ENCODE data around the gene PVALEF.

The PVALEF gene

DNA sequence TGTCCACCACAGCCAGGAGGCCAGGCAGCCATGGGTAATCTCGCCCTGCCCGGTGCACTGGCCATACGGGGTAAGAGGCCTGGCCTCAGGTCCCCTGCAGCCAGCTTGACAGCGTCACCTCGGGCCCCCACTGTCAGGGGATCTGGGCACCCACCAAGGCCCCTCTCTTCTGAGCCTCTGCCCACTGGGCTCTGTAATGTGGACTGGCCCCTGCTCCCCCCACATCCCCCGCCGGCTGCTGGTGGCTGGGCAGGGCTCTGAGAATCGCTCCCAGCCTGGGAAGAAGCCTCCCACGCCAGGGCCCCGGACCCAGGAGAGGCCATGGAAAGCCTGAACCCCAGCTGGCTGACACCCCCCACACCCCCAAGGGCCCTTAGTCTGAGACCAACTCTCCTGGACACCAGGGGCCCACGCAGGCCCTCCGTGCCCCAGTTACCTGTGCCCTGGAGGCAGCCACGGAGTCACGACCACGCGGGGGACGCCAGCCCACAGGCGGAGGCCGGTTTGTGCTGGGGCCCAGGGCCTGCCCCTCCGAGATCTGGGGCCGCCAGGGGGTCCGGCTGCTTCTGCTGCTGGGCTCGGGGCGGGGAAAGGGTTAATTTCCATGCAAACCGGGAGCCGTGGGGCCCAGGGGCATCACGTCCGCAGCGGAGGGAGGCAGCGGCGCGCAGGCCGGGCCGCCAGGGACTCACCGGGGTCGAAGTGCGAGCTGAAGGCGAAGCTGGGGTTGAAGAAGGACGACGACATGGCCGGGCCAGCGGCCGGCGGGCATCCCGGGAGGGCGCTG is at the start of gene PVALEF:
PVALEF (plus strand) TSS at position 262 of the 787 bp plus-strand sequence. CDS start 15,720 bp downstream, outside the sequence.
- DNase-seq: no peak

DNA sequence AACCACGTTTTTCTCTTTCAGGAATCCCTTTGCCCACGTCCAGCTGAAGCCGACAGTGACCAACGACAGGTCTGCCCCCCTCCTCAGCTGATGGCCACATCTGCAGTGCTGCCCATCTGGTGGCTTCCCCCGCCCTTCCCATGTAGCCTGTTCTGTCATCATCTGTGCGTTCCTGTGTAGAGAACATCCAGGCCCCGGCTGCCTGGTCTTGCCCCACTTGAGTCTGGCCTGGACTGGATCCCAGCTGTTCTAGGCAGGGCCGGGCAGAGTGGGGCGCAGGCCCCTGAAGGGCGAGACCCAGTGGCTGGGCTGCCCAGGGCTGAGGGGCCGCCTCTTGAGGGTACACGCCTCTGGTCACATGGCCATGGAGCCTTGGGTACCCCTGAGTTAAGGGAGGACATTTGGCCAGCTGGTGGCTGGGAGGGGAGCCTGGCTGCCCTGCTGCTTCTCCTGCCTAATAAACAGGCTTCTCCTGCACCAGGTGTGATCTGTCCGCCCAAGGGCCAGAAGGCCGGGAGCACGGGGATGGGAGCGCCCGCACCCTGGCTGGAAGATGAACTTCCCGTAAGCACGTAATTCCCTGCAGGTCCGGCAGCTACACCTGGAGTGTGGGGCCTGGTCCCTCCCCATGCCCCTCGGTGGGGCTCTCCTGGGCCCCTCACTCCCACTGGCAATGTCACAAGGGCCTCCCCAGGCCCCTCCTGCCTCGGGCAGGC is 49.4 kb upstream of the PVALEF start:
- no peak for DNase-seq

DNA sequence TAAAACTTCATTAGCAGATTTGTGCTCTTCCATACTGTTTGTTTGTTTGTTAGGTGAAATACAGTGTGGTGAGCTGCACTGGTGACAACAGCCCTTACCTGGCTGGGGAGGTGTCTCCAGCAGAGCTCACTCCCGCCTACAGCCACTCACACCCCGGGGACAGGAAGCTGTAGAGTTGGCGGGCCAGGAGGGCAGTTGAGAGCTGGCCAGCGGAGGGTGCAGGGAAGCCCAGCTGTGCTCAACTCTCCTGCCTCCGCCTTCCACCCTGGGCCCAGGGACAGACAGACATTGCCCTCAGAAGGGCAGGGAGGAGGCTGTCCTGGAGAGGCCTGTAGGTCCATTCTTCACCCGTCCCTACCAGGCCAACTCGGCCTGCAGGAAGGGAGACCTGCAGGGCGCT is 48.6 kb upstream of the PVALEF start:
- no peak for DNase-seq

DNA sequence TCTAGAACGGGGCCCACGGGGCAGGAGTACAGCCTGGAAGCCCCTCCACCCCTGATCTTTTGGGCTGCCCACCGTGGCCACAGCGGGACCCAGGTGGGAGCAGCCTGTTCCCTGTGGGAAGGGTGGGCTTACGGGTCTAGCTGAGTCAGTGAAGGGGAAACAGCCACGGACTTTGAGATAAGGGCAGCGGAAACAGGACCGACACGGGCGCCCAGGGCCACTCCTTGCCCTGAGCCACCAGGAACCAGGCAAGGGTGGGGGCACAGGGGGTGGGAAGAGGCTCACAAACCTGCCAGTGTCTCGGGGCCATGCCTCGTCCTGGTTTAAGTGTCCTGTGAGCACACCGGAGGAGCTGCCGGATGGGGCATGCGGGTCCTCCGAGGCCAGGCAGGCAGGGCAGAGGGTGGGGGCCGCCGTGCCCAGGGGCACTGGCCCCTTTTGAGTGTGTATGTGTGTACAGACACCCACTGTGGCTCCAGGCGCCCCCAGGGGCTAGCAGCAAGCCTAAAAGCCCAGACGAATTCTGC is 47.6 kb upstream of the PVALEF start:
- DNase-seq: no peak

DNA sequence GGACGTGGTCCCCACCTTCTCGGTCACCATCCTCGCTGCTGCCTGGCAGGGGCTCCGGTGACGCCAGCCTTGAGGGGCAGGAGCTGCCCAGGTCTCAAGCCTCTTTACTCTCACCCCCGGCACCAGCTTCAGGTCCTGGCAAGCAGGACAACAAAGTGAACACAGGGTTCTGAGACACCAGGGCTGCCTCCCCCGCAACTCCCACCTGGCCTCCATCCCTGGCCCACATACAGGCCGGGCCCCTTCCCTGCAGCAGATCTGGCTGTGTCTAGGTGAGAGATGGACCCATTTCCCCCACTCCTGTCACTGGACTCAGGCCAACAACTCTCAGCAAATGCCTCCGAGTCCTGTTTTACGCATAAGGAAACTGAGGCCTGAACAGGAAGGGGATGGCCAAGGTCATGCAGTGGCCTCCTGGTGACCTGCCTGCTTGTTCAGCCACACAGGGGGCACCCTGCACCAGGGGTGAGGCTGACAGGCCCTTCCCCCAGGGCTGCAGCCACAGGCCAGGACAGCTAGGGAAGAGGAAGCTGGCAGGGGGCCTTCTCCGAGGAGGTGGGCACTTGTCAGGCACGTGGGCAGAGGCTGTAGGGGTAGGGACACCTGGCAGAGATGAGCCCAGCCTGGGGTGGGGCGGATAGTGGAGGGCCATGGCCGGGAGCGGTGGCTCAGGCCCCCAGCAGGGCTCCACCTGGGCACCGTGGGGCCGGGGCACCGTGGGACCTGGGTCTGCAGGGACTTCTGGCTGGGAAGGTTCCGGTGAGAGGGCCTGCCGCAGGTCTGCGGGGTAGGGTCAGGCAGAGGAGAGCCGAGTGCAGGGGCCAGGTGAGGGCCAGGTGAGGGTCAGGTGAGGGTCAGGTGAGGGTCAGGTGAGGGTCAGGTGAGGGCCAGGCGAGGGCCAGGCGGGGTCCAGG is 46.7 kb upstream of the PVALEF start:
- no peak for DNase-seq

DNA sequence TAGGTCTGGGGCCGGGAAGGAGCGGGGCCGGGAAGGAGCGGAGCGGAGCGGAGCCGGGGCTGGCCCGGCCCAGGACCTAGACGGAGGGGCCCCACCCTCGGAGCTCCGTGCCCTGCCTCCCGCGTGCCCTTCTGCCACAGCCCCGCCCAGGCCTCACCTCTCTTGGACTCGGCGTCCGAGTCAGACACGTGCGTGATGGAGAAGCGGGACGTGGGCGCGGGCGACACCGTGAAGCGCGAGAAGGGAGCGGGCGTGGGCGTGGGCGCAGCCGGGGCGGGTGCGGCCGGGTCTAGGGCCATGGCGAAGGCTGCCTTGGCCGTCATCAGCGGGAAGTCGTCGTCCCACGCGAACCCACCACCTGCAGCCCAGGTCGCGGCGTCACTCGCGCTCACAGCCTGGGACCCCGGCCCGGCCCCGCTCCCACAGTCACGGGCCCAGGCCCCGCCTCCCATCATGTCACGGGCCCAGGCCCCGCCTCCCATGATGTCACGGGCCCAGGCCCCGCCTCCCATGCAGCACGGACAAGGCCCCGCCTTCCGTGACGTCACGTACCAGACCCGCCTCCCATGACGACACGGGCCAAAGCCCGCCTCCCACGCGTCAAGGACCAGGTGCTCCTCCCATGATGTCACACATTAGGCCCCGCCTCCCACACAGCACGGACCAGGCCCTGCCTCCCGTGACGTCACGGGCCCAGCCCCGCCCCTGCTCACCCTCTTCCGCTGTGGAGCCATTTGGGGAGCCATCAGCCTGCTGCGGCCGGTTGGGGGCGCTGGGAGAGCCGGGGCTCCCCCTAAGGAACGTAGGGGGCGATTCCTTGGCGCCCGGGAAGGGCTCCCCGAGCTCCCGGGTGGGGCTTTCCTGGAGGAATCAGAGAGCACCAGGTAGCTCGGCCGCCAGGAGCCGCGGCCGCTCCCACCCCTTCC is 45.8 kb upstream of the PVALEF start:
- DNase-seq: peak; percentile 90 to 91

DNA sequence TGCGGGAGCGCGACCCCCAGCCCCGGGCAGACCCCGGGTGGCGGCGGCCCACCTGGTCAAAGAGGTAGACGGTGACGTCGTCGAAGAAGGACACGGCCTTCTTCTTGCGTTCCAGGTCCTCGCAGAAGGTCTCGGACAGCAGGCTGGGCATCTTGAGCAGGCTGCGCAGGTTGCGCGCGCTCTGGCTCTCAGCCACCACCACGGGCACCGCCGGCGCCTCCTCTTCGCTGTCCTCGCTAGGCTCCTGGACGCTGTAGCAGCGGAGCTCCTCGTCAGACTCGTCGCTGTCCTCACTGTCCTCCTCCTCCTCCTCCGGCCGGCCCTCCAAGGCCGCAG is 45.2 kb upstream of the PVALEF start:
- DNase-seq: no peak

DNA sequence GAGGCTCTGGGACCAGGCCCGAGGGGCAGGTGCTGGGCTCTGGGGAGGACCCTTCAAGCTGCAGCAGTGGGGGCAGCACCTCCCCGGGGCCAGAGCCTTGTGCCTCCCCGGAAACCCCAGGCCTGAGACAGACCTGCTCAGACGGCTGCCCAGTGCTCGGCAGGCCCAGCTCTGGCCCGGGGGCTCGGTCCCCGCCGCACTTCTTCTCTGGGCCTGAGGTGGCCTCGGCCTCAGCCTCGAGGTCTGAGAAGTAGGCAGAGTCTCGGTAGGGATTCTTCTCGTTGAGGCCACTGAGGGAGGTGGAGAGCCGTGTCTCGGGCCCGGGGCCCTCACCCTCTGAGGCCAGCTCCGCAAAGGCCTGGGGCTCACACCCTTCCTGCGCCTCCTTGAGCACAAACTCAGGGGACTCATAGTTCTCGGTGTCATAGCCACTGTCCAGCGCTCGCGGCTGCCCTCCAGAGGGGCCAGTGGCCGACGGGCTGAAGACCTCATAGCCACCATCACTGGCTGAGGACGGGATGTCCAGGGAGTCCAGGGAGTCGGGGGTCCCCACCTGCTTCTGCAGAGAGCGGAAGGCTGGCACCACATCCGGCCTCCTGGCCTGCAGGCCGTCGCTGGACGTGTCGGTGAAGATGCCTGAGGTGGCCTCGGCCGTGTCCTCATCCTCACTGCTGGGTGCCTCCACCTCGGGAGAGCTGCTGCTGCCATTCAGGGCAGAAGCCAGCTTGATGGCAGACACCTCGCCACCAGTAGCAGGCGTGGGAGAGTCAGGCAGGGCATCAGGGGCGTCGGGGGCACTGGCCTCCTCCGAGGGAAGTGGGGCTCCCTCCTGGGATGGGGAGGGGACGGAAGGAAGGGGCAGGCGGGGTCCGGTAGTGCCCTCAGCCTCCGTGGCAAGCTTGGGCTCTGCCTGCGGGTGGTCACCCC is 44.3 kb upstream of the PVALEF start:
- no peak for DNase-seq

DNA sequence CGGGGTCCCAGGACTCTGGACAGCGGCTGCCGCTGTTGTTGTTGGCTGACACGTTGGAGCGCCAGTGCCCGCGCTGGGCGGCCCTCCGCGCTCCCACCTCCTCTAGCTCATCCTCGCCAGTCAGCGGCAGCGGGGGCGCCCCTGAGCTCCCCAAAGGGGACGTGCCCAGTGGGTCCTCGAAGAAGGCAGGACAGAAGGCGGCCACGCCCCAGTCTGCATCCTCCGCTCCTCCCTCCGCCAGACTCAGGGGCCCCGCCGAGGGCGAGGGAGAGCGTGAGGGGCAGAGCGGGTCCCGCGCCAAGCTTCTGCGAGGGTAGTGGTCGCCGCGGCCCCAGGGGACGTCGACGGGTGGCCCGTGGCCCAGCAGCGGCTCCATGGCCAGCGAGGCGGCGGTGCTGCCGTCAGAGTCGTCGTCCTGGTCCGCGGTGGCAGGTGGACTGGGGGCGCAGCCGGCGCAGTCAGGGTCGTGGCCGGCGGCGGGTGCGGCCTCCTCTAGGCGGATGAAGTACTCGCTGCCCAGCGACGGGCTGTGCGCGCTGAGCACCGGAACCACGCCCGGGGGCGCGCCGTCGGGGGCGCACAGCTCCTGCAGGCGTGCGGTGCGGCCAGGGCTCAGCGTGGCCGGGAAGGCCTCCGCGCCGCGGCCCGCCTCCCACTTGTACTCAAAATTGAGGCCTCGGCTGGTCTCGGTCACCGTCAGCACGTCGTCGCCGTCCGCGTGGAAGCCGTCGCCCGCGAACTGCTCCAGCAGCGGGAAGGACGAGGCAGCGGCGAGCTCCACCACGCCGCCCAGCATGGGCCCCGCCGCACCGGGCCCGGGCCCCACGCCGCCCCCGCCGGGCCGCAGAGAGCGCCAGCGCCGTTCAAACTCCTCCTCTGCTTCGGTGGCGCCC is 43.2 kb upstream of the PVALEF start:
- no peak for DNase-seq

DNA sequence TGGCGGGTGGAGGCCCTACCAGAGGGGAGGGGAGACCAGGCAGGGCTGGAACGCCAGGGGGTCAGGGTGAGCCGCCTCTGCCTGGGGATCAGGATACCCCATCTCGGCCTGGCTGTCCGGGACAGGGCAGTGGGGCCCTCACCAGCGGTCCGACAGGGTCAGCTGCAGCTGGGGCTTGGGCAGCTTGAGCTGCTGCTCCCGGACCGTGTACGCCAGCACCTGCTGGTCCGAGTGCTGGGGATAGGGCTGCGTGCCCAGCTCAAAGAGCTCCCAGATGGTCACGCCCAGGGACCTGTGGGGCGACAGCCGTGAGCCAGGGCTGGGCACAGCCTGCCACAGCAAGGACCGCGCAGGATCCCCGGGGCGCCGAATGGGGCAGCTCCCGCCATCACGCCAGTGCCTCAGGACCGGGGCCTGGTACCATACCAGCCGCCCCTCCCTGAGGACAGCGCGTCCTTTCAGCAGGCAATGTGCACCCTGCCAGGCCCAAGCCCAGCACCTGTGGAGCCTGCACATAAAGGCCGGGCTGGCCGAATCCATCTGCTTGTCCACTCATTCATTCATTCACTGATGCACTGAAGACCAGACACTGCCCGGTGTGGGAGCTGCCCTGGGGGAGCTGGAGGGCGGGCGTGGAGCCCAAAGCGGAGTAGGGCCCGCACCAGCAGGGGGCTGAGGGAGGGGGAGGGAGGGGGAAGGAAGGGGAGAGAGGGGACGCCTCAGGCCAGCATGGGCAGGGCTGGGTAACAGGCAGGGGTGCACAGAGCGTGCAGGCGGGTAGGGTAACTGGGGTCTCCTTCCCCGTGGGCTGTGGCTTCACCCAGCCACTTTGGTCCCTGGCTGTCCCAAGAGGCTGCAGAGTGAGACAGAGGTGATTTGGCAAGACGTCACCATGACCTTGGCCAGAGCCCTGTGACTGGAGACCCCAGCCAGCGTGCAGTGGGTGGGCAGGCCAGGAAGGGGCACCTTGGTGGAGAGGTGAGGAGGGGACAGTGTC is 42.0 kb upstream of the PVALEF start:
- DNase-seq: no peak

DNA sequence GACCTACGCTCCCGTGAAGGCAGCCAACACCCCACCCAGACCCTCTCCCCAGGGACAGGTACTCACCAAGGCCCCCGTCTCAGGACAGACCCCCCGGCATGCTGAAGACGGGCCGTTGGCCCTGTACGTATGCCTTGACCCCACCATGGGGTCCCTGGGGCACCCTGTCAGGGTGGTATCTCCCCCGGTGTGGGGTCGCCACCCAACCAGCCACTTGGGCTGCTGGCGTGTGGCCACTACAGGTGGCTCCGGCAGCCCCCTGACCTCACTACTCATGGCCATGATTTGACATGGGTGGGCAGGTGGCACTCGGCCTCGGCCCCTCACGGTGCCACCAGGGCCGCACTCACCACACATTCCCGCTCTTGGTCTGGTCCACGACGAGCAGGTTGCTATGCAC is 40.9 kb upstream of the PVALEF start:
- no peak for DNase-seq

DNA sequence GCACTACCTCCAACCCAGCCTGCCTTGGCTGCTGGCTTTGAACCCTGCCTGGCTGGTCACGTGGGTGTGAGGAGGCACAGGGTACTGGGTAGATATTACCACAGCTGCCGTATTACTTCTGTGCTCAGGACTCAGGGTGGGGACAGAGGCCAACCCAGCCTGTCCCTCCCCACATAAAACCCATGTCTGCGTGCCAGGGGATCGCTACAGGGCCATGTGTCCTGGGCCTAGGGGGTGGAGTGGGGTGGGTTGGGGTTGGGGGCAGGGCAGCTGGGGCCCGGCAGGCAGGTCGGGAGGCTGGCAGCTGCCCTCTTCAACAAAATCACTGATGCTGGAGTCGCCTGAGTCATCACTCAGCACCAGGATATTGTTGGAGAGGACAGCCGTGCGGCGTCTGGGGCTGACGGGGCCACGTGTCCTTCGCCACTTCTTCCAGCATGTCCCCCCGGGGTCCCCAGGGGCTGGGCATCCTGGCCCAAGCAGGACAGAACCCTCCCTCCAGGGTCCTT is 39.7 kb upstream of the PVALEF start:
- no peak for DNase-seq

DNA sequence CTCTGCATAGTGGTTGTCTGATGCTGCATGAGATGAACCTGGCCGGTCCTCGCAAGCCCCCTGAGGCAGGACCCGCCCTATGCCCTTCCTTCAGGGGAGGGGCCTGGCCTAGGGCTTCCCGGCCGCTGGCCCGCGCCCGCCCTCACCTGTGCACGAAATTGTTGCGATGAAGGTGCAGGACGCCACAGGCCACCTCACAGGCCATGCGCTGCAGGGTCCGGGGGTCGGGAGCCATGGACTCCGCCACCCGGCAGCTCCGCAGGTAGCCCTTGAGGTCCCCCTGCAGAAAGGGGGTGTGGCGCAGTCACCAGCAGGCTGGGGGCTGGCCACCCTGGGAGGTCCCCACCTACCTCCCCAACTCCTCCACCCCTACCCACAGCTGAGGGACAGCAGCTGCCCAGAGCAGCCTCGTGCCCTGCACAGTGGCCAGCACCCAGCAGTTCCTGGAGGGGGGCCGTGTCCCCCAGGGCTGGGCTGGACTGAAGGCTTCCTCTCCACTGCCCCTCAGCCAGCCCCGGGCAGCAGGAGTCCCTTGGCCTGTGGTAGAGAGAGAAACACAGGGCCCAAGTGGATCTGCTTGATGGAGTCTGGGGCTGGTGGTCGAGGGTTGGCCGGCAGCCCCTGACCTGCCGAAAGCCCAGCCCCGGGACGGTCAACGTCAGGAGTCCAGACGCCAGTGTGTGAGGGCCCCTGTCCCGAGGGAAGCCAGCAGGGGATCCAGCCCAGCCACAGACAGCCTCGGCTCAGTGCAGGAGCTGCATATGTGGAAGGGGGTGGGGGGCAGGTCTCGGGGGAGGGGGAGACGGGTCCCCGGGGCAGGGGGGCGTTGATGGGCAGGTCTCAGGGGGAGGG is 38.8 kb upstream of the PVALEF start:
- no peak for DNase-seq

DNA sequence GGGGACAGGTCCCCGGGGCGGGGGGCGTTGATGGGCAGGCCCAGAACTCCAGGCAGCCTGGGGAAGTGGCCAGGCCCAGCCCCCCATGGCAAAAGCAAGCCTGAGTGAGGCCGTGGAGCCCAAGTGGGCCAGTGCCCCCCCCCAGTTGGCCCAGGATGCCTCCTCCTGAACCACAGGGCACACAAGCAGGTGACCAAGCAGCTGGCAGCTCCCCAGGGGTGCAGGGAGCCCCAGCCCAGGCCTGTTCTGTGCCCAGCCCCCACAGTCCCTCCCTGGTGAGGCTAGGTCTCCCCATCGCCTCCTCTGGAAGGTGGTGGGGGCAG is 38.2 kb upstream of the PVALEF start:
- no peak for DNase-seq

DNA sequence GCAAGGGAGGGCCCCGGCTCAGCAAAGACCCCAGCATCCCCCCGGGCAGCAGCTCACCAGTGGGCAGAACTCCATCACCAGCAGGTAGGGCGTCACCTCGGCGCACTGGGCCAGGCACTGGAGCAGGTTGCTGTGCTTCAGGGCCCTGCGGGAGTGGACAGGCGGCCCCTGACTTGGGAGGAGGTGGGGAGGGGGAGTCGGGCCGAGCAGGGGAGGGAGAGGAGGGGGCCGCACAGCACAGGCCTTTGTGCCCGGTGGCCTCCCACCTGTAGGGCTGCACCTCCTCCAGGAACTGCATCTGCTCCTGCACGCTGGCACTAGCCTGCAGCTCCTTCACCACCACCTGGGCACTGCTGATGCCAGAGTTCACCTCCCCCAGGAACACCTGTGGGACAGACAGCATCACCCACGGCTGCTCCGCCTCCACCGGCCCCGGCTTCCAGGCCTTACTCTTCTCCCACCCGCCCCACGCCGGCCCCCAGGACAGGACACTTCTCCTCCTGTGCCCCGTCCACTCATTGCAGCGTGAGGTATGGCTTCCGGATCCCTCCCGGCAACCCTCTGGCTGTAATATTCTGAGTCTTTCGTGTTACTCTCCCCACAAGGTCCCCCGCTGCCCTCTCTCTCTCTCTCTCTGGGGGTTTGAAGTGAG is 37.7 kb upstream of the PVALEF start:
- no peak for DNase-seq

DNA sequence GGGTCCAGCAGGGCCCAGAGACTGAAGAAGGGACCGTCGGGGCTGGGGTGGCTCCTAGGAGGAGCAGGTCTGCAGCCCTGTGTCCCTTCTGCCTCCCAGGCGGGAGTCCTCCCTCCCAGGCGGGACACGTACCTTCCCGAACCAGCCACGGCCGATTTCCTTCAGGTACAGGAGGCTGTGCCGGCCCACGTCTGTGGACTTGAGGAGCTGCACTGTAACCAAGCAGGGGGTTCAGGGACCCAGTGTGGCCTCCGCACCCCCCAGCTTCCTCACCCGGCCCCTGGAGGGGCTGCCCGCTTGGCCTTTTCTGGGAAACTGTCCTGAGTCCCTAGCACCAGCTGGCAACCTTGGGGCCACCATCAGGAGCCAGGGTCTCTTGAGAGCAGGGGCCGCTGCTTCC is 37.0 kb upstream of the PVALEF start:
- no peak for DNase-seq

DNA sequence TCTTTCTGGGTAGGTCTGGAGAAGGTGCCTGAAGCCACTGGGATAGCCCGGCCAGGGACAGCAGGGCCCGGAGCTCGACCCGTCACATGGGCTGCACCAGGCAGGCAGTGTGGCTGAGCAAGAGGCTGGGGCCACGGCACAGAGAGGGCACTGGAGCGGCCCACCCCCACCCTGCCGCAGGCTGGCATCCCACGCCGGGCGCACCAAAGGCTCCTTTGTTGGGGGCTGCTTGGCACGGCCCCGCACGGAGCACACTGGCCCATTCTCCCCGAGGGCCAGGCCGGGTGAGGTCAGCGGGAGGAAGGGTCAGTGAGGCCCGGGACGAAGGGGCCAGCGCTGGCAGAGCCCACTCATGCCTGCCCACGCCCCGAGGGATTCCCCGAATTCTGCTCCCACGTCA is 36.5 kb upstream of the PVALEF start:
- no peak for DNase-seq
